GM18499 (cell line): ENCODE data around the gene MYOT.

Experiments used
- ATAC-seq: cut with Tn5 transposase; IDR thresholded peaks from one replicate; pipeline ENCODE4 v1.9.1; 2021; ENCODE audit warnings: moderate number of reproducible peaks; ENCODE audit not compliant: insufficient read depth, unreplicated experiment

The MYOT gene

GRCh38 chr5:137867664-137868063 lies at the start of gene MYOT:
MYOT (plus strand) TSS chr5:137867860; CDS start chr5:137870652, 2,792 bp downstream.
- ATAC-seq = no peak

GRCh38 chr5:137819766-137820165 lies 47.9 kb upstream of the MYOT start:
- ATAC-seq = no peak

GRCh38 chr5:137822158-137822764 lies 45.4 kb upstream of the MYOT start:
- ATAC-seq = no peak

- ATAC-seq = no peak
These were observed 44.7 kb upstream of the MYOT start for GRCh38 chr5:137822984-137823383.

- no peak for ATAC-seq
These were observed 42.5 kb upstream of the MYOT start for GRCh38 chr5:137825165-137825564.

GRCh38 chr5:137826067-137826466 lies 41.6 kb upstream of the MYOT start:
- ATAC-seq = no peak

GRCh38 chr5:137828180-137828579 lies 39.5 kb upstream of the MYOT start:
- no peak for ATAC-seq

- ATAC-seq = no peak
These were observed 39.0 kb upstream of the MYOT start for GRCh38 chr5:137828664-137829063.

- ATAC-seq = no peak
These were observed 36.6 kb upstream of the MYOT start for GRCh38 chr5:137831105-137831504.

GRCh38 chr5:137831526-137831925 lies 36.1 kb upstream of the MYOT start:
- no peak for ATAC-seq

GRCh38 chr5:137832416-137832815 lies 35.2 kb upstream of the MYOT start:
- ATAC-seq = no peak

- no peak for ATAC-seq
These were observed 34.2 kb upstream of the MYOT start for GRCh38 chr5:137833463-137833862.

GRCh38 chr5:137834498-137835049 lies 33.1 kb upstream of the MYOT start:
- ATAC-seq = no peak

- no peak for ATAC-seq
These were observed 31.4 kb upstream of the MYOT start for GRCh38 chr5:137836298-137836697.

- ATAC-seq = no peak
These were observed 30.7 kb upstream of the MYOT start for GRCh38 chr5:137836997-137837396.

- no peak for ATAC-seq
These were observed 29.9 kb upstream of the MYOT start for GRCh38 chr5:137837491-137838394.

GRCh38 chr5:137838976-137839375 lies 28.7 kb upstream of the MYOT start:
- ATAC-seq = no peak

GRCh38 chr5:137842296-137842695 lies 25.4 kb upstream of the MYOT start:
- ATAC-seq = no peak

GRCh38 chr5:137843676-137844299 lies 23.9 kb upstream of the MYOT start:
- ATAC-seq = no peak

GRCh38 chr5:137845472-137845871 lies 22.2 kb upstream of the MYOT start:
- ATAC-seq = no peak

- ATAC-seq = no peak
These were observed 20.0 kb upstream of the MYOT start for GRCh38 chr5:137847687-137848086.
